Fibroblast of villous mesenchyme (primary cell): ENCODE data around the gene CEACAM19. TPM values are rescaled to one million over a fixed set of nuclear protein-coding genes. Genes with fewer than 3 reads are reported as not detected.

ENCODE experiments used
- DNase-seq: peaks from one replicate; pipeline ENCODE4 v3.0.0-alpha.2; 2010; ENCODE audit warnings: low read depth
- H3K4me3 ChIP-seq: 2 replicates; pipeline ENCODE4 v1.5.1; 2011; ENCODE audit warnings: low read depth, mild to moderate bottlenecking, low read length
- small RNA-seq: library from RNA; depleted of rRNA; stranded (forward); fragments of <200 nt; gene quantifications from one replicate; pipeline ENCODE3, GENCODE V24; 2012
- total RNA-seq: library from RNA; depleted of rRNA; stranded (reverse); fragments of >200 nt; gene quantifications from 2 replicates; pipeline ENCODE4 v1.2.3, GENCODE V29; 2012
- TF ChIP-seq, protein P1 (sequence below): IDR thresholded peaks from 2 replicates; pipeline ENCODE4 v1.5.1; 2012; ENCODE audit warnings: low read depth, mild to moderate bottlenecking, low read length; ENCODE audit not compliant: insufficient read depth

CEACAM19 gene
- total RNA-seq, 1 donor, result 5.6 TPM

DNA sequence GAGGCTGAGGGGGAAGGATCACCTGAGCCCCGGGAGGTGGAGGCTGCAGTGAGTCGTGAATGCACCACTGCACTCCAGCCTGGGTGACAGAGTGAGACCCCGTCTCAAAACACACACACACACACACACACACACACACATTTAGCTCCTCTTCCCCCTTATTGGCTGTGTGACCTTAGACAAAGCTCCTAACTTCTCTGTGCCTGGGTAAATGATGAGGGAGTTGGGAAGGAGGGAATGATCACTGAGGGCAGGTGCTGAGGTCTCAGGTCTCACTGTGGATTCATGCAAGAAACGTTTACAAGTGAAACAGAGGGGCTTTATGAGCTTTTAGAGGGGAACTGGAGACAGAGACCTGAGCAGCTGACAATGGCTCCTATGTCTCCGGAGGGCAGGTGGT is 60.3 kb downstream of the CEACAM19 start:
- H3K4me3 ChIP-seq, result no peak overlapping the region
- no peak for DNase-seq
- TF ChIP-seq, protein P1, sequence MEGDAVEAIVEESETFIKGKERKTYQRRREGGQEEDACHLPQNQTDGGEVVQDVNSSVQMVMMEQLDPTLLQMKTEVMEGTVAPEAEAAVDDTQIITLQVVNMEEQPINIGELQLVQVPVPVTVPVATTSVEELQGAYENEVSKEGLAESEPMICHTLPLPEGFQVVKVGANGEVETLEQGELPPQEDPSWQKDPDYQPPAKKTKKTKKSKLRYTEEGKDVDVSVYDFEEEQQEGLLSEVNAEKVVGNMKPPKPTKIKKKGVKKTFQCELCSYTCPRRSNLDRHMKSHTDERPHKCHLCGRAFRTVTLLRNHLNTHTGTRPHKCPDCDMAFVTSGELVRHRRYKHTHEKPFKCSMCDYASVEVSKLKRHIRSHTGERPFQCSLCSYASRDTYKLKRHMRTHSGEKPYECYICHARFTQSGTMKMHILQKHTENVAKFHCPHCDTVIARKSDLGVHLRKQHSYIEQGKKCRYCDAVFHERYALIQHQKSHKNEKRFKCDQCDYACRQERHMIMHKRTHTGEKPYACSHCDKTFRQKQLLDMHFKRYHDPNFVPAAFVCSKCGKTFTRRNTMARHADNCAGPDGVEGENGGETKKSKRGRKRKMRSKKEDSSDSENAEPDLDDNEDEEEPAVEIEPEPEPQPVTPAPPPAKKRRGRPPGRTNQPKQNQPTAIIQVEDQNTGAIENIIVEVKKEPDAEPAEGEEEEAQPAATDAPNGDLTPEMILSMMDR, result no peak

DNA sequence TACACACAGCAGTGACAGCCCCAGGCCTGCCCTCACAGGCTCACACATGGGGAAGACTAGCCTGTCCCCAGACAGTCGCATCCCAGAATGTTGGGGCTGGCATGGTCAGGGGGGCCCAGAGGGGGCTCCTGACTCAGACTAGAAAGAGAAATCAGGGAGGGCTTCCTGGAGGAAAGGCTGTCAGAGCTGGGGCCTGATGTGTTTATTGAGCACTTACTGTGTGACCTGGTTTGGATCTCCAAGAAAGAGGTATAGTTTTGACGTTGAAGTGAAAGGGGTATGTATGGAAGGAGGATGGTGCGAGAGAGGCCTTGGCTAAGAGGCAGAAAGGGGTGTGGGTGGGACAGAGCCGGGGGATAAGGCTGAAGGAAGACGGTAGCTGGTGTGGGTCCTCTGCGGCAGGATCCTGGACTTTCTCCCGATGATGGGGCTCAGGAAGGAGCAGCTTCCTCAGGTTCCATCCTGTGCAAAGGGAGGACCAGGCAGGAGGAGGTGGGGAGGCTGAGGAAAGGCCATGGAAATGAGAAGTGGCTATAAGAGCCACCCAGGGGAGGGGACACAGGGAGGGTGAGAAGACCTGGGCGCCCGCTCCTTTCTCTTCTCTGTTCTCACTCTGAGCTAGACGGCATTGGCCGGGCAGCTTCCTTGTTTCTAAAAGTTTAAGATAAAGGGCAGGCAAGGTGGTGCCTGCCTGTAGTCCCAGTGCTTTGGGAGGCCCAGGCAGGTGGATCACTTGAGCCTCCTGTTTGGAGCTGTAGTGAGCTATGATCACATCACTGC is 61.1 kb downstream of the CEACAM19 start:
- TF ChIP-seq, protein P1, result no peak
- DNase-seq, result no peak
- no peak overlapping the region for H3K4me3 ChIP-seq

Small RNA genes lying within 50 kb of the gene (small RNA-seq; reads per million reads assigned to genes)
- not detected for gene RF00285

Other genes starting within 250 kb of the CEACAM19 start
- 12.6 and 13.4 TPM in 2 replicates for gene ZNF229, start 223.0 kb upstream of the CEACAM19 start, total RNA-seq
- 6.4 and 9.5 TPM in 2 replicates for gene ZNF180, start 171.0 kb upstream of the CEACAM19 start, total RNA-seq
- gene CEACAM20, start 141.8 kb upstream of the CEACAM19 start, total RNA-seq, result not detected in 2 replicates
- gene IGSF23, start 57.9 kb upstream of the CEACAM19 start, total RNA-seq, result 0.32 and 0.43 TPM in 2 replicates
- gene PVR, start 27.6 kb upstream of the CEACAM19 start, total RNA-seq, result 114 and 156 TPM in 2 replicates
- gene CEACAM16, start 27.7 kb downstream of the CEACAM19 start, total RNA-seq, result under 0.01 and 0.32 TPM in 2 replicates
- 8.6 and 10.0 TPM in 2 replicates for gene BCL3, start 77.2 kb downstream of the CEACAM19 start, total RNA-seq
- gene CBLC, start 106.4 kb downstream of the CEACAM19 start, total RNA-seq, result under 0.01 TPM in 2 replicates
- 10.3 and 15.1 TPM in 2 replicates for gene BCAM, start 137.6 kb downstream of the CEACAM19 start, total RNA-seq
- 133 and 134 TPM in 2 replicates for gene NECTIN2, start 174.8 kb downstream of the CEACAM19 start, total RNA-seq
- 56.7 and 57.9 TPM in 2 replicates for gene TOMM40, start 219.8 kb downstream of the CEACAM19 start, total RNA-seq
- 9.7 and 16.4 TPM in 2 replicates for gene APOE, start 234.3 kb downstream of the CEACAM19 start, total RNA-seq
- 1.3 and 2.6 TPM in 2 replicates for gene APOC1, start 243.1 kb downstream of the CEACAM19 start, total RNA-seq